ENCODE measurements around the gene ABCB9. TPM values are rescaled to one million over a fixed set of nuclear protein-coding genes. Genes with fewer than 3 reads are reported as not detected.
A peak's percentile ranks its signal among the peaks of the same experiment; 100 is the strongest.

ABCB9 gene
- total RNA-seq, 1 experiment from 2014 or later, result 4.6 TPM

DNA sequence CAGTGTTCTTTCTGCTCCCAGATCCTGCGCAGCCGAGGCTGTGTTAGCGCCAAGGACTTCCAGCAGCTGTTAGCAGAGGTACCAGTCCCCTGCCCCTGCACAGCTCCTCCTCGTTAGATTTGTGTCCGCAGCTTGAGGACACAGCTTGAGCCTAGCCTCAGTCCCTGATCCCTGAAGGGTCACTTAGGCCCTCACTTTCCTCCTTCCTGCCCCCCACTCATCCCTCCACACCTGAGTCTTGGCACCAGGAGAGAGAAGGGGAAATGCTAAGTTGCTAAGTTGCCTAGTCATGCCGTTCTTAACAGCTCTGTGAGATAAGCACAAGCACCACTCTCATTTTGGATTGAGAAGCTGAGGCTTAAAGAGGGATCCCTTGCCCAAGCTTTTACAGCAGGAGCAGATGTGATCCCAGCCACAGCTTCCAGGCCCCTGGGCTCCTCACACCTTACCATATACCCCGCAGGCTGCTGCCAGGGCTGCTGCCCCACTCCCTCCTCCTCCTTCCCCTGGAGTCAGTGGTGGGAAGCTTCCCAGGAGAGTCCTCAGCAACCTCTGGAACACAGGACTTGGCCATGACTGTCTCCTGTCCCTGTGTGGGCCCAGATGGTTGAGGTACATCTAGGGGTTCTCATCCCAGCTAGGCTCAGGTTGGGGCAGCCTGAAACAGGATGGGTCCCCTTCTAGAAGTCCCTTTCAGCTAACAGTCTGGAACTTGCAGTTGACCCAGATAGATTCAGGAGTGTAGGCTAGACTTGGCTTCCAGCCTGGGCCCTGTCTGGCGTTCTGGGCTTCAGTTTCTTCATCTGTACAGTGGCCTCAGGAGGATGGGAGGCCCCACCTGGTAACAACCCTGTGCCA lies 9.8 kb upstream of the ABCB9 start:
- DNase-seq, result no peak

More for the DNA sequence above, 9.8 kb upstream of the ABCB9 start:
- peaks cover 18 to 20% of the 10 kb centered on the region in 2 experiments for H3K4me1 Mint-ChIP-seq
- no peaks in the 10 kb centered on the region for H3K79me1 ChIP-seq (ENCODE audit: insufficient read depth, low read depth, low read length, poor library complexity, severe bottlenecking)
- H3K27me3 Mint-ChIP-seq (ENCODE audit: low read depth), result no peaks in the 10 kb centered on the region
- no peak overlapping the region for H3K56ac ChIP-seq (ENCODE audit: insufficient read length, low read depth, low read length)
- no peaks in the 10 kb centered on the region for H4K20me1 ChIP-seq (ENCODE audit: control insufficient read depth, insufficient read depth, insufficient read length)
- no peak overlapping the region for H2BK120ac ChIP-seq (ENCODE audit: low read depth, low read length, poor library complexity, severe bottlenecking)
- H3K4ac ChIP-seq (ENCODE audit: low read depth, low read length), result no peak overlapping the region
- H2BK20ac ChIP-seq (ENCODE audit: low read depth, low read length, poor library complexity, severe bottlenecking), result no peak overlapping the region
- no peak overlapping the region for H2AK5ac ChIP-seq (ENCODE audit: insufficient read length, low read length)
- no CpG with 5 or more reads among the region's 8 CpGs for whole genome bisulfite sequencing (ENCODE audit: extremely low coverage, insufficient read length, low lambda C conversion rate)
- no peak overlapping the region for H3K14ac ChIP-seq (ENCODE audit: insufficient read depth, low read length)
- peak overlapping the region; percentile 79 for H3K9ac ChIP-seq (ENCODE audit: extremely low read depth, insufficient read length, low read length)
- H2BK15ac ChIP-seq (ENCODE audit: low read depth, low read length), result no peak overlapping the region
- H3K27ac ChIP-seq (ENCODE audit: insufficient read length, low read depth, low read length), result no peak overlapping the region
- H3K36me3 Mint-ChIP-seq (ENCODE audit: insufficient read depth in 1 of 3, low read depth in 3 of 3), result peaks cover 0 to 4% (median 0%) of the 10 kb centered on the region in 3 experiments; a peak in 3 of 7 replicates
- H3K4me2 ChIP-seq (ENCODE audit: insufficient read depth, insufficient read length, low read length), result peak overlapping the region; percentile 99
- H3K4me3 Mint-ChIP-seq, result peak overlapping the region; percentile 97 to 98
- no peak overlapping the region for H4K91ac ChIP-seq (ENCODE audit: insufficient read length, low read depth, low read length)
- H3K27ac Mint-ChIP-seq, result peak overlapping the region in 2 of 3 experiments; percentile 99; a peak in 3 of 7 replicates
- H3K4me1 ChIP-seq (ENCODE audit: insufficient read depth, low read length), result peaks cover 3% of the 10 kb centered on the region; the same call in 1 of the 2 replicates
- peaks cover 16% of the 10 kb centered on the region for H3K23me2 ChIP-seq (ENCODE audit: insufficient read length, low read depth, low read length, poor library complexity, severe bottlenecking)
- H3K23ac ChIP-seq (ENCODE audit: insufficient read length, low read depth, low read length), result no peak overlapping the region
- H4K5ac ChIP-seq (ENCODE audit: insufficient read length, low read depth, low read length), result no peak overlapping the region
- no peak overlapping the region for H2BK12ac ChIP-seq (ENCODE audit: insufficient read length, low read depth, low read length)
- no peak overlapping the region for H2BK5ac ChIP-seq (ENCODE audit: insufficient read length, low read length)
- no peak overlapping the region for H3K18ac ChIP-seq (ENCODE audit: insufficient read length, low read depth, low read length)
- H2AFZ ChIP-seq (ENCODE audit: low read length), result no peak overlapping the region
- H3K9me3 ChIP-seq (ENCODE audit: control insufficient read depth, low read depth, low read length), result no peaks in the 10 kb centered on the region
- no peak overlapping the region for H3T11ph ChIP-seq (ENCODE audit: low read length)
- H3K79me2 ChIP-seq (ENCODE audit: insufficient read depth, low read length), result no peaks in the 10 kb centered on the region
- H3K27me3 ChIP-seq (ENCODE audit: insufficient read depth, low read length), result no peaks in the 10 kb centered on the region
- no peaks in the 10 kb centered on the region for H3K9me3 Mint-ChIP-seq
- TF ChIP-seq, protein P1, sequence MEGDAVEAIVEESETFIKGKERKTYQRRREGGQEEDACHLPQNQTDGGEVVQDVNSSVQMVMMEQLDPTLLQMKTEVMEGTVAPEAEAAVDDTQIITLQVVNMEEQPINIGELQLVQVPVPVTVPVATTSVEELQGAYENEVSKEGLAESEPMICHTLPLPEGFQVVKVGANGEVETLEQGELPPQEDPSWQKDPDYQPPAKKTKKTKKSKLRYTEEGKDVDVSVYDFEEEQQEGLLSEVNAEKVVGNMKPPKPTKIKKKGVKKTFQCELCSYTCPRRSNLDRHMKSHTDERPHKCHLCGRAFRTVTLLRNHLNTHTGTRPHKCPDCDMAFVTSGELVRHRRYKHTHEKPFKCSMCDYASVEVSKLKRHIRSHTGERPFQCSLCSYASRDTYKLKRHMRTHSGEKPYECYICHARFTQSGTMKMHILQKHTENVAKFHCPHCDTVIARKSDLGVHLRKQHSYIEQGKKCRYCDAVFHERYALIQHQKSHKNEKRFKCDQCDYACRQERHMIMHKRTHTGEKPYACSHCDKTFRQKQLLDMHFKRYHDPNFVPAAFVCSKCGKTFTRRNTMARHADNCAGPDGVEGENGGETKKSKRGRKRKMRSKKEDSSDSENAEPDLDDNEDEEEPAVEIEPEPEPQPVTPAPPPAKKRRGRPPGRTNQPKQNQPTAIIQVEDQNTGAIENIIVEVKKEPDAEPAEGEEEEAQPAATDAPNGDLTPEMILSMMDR (conservative IDR thresholded peaks at IDR 0.05), result no peak
- H4K8ac ChIP-seq (replicated peaks; ENCODE audit: insufficient read length, low read depth, low read length), result no peak overlapping the region
